Measurements from ENCODE around the gene ARL15. TPM values are rescaled to one million over a fixed set of nuclear protein-coding genes. Genes with fewer than 3 reads are reported as not detected.

Gene ARL15
- total and polyA plus RNA-seq, 9 donors = 14.9 to 34.0 (median 19.2) TPM

DNA sequence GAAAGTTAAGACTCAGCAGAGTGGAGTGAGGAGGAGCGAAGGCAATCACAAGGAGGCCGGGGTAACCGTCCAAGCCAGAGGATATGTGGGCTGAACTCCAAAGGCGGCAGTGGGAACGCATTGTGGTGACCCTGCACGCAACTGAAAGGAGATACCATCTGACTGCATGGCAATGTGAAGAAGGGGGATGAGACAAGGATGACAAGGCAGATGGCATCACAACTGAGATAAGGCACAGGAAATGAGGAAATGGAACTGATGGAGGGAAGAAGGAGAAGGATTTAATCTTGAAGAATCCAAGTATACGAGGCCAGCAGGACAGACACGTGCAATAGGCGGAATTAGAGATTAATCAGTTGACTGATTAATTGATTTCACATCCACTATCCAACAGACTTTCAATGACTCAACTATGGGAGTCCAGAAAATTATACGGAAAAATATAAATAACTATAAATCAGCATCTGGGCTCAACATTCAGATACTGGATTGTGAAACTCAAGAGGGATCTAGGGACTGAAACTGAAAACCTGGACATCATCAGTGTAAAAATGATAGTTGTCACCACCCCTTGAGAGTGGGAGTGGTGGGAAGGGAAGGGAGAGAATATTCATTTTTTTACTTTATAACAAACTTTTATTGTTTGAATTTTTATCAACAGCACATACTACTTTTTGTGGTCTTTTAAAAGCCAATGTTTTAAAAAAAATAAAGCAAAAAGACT, 86.1 kb downstream of the ARL15 start:
- Histone ChIP-seq H3K27me3 (no peaks in the 10 kb centered on the region), H3K9me3 (no peaks in the 10 kb centered on the region), H3K36me3 (no peaks in the 10 kb centered on the region), H3K4me3 (no peak overlapping the region), H3K4me1 (ENCODE audit: insufficient read depth) (no peaks in the 10 kb centered on the region), H3K27ac (no peak overlapping the region)
- no peak for DNase-seq
- no peak for TF ChIP-seq POLR2A (IDR thresholded peaks at IDR 0.05)
- TF ChIP-seq, protein P1, sequence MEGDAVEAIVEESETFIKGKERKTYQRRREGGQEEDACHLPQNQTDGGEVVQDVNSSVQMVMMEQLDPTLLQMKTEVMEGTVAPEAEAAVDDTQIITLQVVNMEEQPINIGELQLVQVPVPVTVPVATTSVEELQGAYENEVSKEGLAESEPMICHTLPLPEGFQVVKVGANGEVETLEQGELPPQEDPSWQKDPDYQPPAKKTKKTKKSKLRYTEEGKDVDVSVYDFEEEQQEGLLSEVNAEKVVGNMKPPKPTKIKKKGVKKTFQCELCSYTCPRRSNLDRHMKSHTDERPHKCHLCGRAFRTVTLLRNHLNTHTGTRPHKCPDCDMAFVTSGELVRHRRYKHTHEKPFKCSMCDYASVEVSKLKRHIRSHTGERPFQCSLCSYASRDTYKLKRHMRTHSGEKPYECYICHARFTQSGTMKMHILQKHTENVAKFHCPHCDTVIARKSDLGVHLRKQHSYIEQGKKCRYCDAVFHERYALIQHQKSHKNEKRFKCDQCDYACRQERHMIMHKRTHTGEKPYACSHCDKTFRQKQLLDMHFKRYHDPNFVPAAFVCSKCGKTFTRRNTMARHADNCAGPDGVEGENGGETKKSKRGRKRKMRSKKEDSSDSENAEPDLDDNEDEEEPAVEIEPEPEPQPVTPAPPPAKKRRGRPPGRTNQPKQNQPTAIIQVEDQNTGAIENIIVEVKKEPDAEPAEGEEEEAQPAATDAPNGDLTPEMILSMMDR (IDR thresholded peaks at IDR 0.05) = no peak
- no peak for TF ChIP-seq EP300 (IDR thresholded peaks at IDR 0.05)
- intact Hi-C loops (cut with DNase I) = loop anchor here in 1 of 4 donors (5.0 kb wide), 1 partner anchor 742 kb away; the partner anchor contains the start of gene FST
- WGBS, 3 donors = 89 to 93% (median 89%) methylated on average over 10 of the region's 10 CpGs

DNA sequence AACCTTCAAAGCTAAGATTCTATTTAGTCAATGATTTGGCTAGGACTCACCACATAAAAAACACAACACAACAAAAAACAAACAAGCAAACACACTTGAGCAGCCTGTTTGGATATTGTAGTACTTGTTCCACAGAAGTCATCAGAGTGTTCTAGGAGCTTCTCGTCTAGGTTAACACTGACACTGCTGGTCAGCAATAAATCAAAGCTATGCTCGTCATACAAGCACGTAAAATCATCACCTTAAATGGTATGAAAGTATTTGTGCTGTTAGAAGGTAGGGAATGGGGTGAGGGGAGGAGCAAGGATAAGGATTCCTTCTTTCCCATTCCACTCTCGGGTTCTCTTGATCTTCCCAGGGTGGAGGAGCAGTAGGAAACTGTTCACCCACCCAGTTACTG, 88.0 kb downstream of the ARL15 start:
- WGBS, 3 donors = 90 to 95% (median 93%) methylated on average over 4 of the region's 4 CpGs
- no peak overlapping the region for H3K4me3 ChIP-seq
- intact Hi-C loops (cut with DNase I) = loop anchor here in 1 of 4 donors (5.0 kb wide), 1 partner anchor 740 kb away; the partner anchor contains the start of gene FST
- H3K4me1 ChIP-seq (ENCODE audit: insufficient read depth) = no peaks in the 10 kb centered on the region
- H3K27ac ChIP-seq = no peak overlapping the region
- H3K27me3 ChIP-seq = no peaks in the 10 kb centered on the region
- DNase-seq = no peak
- H3K36me3 ChIP-seq = no peaks in the 10 kb centered on the region
- H3K9me3 ChIP-seq = no peaks in the 10 kb centered on the region
- no peak for TF ChIP-seq POLR2A (IDR thresholded peaks at IDR 0.05)
- TF ChIP-seq, protein P1 (IDR thresholded peaks at IDR 0.05) = no peak
- TF ChIP-seq EP300 (IDR thresholded peaks at IDR 0.05) = no peak

DNA sequence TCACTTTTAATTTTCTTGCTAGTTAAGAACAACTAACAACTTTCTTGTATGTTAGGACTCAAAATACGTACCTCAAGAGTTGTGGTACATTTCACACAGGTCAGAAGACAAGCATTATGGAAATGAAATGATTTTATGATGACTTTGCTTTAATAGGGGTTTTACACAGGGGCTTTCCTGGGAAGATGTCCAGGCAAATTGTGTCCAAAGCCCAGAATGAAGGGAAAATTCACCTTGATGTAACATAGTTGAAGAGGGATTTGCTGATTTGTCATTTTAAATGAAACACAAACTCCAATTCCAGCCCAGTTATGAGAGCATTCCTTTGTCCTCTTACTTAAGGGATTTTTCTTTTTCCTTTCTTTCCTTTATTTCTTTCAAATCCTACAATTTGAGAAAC, 89.2 kb downstream of the ARL15 start:
- 96 to 100% (median 100%) methylated on average over 1 of the region's 1 CpG for WGBS, 3 donors
- Histone ChIP-seq H3K4me3 (no peak overlapping the region), H3K4me1 (ENCODE audit: insufficient read depth) (no peaks in the 10 kb centered on the region), H3K27ac (no peak overlapping the region), H3K9me3 (no peaks in the 10 kb centered on the region), H3K36me3 (no peaks in the 10 kb centered on the region), H3K27me3 (no peaks in the 10 kb centered on the region)
- no peak for DNase-seq
- TF ChIP-seq EP300 (IDR thresholded peaks at IDR 0.05) = no peak
- TF ChIP-seq, protein P1 (IDR thresholded peaks at IDR 0.05) = no peak
- TF ChIP-seq POLR2A (IDR thresholded peaks at IDR 0.05) = no peak
- intact Hi-C loops (cut with DNase I) = loop anchor here in 1 of 4 donors (5.0 kb wide), 1 partner anchor 739 kb away; the partner anchor contains the start of gene FST

DNA sequence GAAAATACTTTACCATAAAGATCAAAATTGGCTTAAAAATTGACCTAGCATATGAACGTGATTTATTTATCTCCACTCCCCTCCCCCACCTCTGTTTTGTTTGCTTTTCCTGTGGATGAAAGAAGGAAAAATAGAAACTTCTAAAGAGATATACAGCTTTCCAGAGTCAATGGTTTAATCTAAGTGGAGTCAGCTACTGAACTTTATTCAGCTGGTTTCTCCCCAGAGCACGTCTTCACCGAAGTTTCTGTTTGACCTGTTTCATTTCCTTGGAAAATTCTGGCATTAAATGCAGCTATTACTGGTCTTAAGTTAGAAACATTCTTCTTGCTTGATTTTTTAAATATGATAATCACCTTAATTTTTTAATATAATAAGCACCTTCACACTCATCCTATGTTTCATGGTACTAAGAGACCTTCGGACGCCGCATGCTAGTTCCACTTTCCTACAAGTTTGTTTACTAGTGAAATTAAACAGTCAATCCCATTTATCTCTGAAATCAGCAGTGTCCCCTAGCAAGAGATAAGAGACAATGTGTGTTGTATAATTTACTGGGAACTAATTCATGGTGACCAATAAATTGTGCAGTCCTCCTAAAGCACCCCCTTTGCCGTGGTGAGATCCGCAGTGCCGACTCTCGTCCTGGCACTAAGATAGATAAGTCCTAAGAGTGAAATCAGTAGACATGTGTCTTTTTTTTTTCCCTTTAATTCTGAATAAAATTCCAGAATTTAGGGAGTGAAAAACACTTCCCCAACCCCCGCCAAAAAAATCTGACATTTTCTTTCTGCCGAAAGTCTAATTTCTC, 89.9 kb downstream of the ARL15 start:
- H3K27me3 ChIP-seq = no peaks in the 10 kb centered on the region
- intact Hi-C loops (cut with DNase I) = loop anchor here in 1 of 4 donors (5.0 kb wide), 1 partner anchor 738 kb away; the partner anchor contains the start of gene FST
- no peaks in the 10 kb centered on the region for H3K36me3 ChIP-seq
- WGBS, 3 donors = 87 to 88% (median 88%) methylated on average over 12 of the region's 12 CpGs
- DNase-seq = no peak
- TF ChIP-seq POLR2A (IDR thresholded peaks at IDR 0.05) (no peak), EP300 (IDR thresholded peaks at IDR 0.05) (no peak)
- TF ChIP-seq, protein P1 (IDR thresholded peaks at IDR 0.05) = no peak
- no peak overlapping the region for H3K27ac ChIP-seq
- H3K9me3 ChIP-seq = no peaks in the 10 kb centered on the region
- no peaks in the 10 kb centered on the region for H3K4me1 ChIP-seq (ENCODE audit: insufficient read depth)
- no peak overlapping the region for H3K4me3 ChIP-seq
